CD4-positive, alpha-beta T cell treated with Interleukin-1 beta for 1 hour (primary cell): ENCODE measurements around the gene SMYD3.
"Not testable (repeated sequence)": the region's sequence is repeated elsewhere in the genome, so short reads cannot be mapped to it uniquely, and the experiment has no call there.

Experiments
- DNase-seq, 2 donors: peaks; one replicate each; pipeline ENCODE4 v3.0.0-alpha.2; 2020 to 2022

Gene SMYD3

DNA sequence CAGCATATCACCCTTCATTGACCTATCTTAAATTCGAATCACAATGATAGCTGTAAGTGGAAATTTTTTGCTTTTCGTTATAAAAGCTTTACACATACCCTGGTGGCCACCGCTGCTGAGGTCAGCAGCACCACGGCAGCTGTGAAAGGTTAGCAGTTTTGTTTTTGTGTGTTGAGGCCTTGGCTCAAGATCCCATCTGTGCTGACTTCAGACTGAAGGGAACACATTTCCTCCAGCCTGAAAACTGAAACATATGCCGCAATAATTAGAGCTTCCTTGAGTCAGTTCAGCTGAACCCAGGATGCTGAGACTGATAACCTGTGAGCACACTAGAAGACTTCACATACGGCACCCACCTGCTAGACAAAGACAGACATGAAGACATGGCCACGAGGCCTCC lies 103.0 kb downstream of the SMYD3 start:
- DNase-seq, result no peak

- no peak for DNase-seq
These were observed 108.8 kb downstream of the SMYD3 start for GRCh38 chr1:246398126-246398813.

DNA sequence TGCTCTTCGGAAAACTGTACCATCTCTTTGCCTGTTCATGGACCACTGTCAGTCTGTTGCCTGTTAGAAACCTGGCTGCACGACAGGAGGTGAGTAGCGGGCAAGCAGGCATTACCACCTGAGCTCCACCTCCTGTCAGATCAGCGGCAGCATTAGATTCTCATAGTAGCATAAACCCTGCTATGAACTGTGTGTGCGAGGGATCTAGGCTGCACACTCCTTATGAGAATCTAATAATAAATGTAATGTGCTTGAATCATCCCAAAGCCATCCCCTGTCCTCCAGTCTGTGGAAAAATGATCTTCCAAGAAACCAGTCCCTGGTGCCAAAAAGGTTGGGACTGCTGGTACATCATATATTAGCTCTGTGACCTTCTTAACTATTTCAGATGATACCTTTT lies 110.0 kb downstream of the SMYD3 start:
- DNase-seq, result no peak

DNA sequence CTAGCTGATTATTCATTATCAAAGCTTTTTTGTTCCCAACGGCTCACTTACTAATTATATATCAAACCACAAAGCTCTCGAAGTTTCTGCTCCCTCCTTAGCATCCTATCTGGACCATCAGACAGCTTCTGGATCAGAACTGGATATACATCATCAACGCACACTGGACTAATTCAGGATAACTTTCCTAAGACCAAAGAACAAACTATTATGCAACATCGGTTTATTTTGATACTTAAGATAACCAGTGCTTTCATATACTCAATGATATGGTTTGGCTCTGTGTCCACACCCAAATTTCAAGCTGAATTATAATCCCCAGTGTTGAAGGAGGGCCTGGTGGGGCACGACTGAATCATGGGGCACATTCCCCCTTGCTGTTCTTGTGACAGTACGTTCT lies 110.8 kb downstream of the SMYD3 start:
- no peak for DNase-seq

GRCh38 chr1:246394121-246394520 lies 113.0 kb downstream of the SMYD3 start:
- no peak for DNase-seq

- no peak for DNase-seq
These were observed 116.2 kb downstream of the SMYD3 start for GRCh38 chr1:246390855-246391254.

DNA sequence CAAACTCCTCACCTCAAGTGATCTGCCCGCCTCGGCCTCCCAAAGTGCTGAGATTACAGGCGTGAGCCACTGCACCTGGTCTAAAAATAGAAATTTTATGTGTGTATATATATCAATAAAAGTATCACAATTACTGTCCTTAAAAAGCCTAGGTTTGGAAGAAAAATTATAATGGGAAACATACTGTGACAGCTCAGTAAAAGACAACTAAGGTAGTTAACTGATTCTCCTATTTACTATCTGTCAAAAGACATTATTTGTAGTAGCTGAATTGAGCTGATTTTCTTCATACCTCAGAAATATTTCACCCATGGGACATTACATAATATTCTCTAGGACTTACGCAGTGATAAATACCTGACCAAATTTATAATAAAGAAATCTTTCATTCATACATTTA lies 122.5 kb downstream of the SMYD3 start:
- DNase-seq, result no peak

DNA sequence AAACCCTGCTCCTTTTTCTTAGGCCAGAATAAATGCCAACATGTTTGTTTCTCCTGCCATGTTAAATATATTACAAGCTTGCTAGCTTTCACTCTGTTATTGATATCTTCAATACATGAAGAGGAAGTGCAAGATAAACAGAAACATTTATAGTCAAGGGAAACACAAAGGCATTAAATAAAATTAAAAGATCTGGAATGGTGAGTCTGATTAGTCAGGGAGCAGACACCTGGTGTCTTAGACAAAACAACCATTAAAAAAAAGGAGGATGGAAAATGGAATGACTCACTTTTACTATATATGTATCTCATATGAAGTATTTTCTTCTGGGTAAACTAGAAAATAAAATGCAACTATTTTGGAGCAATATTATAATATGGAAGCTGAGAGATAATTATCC lies 123.3 kb downstream of the SMYD3 start:
- no peak for DNase-seq

DNA sequence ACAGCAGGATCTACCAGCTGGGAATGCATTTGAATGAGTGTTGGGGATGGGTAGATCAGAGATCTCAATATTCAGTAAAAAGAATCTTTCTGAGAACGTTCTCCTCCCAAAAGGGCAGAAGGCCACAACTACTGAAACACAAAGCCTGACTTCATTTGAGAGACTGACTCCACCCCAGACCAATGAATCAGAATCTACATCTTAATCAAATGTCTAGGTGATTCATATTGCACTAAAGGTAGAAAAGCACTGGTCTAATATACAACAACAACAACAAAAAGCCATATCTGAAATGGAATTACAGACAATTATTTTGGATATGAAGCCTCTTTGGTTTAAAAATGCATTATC lies 123.9 kb downstream of the SMYD3 start:
- no peak for DNase-seq

DNA sequence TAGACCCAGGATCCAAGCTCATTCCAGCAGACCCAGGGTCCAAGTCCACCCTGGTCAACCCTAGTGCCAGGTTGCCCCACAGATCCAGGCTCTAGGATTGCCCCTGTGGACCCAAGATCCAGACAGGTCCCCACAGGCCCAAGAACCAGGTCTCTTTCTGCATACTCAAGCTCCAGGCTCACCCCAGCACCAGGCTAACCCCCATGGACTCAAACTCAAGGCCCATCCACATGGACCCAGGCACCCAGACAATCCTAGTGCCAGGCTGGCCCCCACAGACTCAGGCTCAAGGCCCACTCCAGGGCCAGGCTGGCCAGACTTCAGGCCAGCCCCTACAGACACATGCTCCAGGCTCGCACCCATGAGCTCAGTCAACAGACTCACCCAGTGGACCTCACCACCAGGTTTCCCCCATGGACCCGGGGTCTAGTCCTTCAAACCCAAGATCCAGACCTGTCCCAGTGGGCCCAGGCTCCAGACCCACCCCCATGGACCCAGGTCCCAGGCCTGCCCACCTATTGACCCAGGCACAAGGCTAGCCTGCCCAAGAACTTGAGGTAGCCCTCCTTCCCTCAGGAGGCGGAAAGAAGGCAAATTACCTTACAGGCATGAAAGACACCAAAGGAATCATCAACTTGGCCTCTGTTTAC lies 124.4 kb downstream of the SMYD3 start:
- no peak for DNase-seq

DNA sequence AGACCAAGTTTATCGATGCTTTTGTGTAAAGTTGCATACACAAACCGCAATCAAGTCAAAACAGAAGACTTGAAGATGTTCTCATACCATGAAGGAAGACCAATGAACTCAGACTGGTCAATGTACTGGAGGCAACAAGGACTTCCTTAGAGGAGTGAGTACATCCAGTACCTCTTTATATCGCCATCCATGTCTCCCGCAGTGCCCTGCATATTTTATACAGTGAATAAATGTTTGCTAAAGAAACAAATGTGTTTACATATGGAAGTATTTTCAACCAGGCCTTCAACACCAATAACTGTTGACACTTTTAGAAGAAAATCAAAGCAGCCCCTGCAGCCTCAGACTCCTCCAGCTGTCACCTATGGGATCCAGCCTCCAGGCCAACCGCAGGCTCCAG lies 125.6 kb downstream of the SMYD3 start:
- no peak for DNase-seq

DNA sequence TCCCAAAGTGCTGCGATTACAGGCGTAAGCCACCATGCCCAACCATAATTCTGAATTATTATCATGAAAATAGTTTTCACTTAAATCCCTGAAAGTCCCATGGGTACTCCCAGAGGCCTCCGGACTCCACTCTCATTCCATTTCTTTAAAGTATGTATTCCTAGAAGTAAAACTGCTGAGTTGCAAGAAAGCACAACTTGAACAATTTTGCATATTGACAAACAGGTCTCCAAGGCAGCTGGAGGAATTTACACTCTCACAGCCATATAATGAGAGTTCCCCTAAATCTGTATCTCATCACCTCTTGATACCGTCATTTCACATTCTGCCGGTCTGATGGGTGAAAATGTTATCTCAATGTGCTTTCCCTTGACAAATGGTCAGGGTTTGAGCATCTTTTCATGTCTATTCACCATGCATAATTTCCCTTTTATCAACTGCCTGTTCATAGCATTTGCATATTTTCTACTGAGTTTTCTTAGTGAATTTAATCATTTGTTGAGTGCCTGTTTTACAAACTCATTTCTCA lies 129.4 kb downstream of the SMYD3 start:
- DNase-seq, result no peak

GRCh38 chr1:246373828-246374569 lies 133.1 kb downstream of the SMYD3 start:
- no peak for DNase-seq

- no peak for DNase-seq
These were observed 134.5 kb downstream of the SMYD3 start for GRCh38 chr1:246372559-246372958.

DNA sequence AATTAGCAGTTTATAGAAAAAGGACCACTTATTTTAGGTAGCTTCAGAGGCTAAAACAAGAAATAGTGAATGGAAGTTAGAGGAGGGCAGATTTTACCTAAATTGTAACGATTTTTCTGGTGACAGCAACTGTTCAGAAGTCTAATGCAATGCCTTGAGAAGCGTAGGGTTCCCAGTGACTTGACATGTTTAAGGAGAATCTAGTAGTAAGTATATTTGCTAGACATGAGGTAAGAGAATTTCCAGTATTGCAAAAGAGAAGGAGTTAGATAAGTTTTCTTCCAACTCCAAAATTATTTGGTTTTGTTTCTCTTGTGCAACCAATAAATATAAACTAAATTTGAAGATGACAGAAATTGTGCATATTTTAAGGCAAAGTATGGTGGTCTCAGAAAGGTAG lies 140.0 kb downstream of the SMYD3 start:
- DNase-seq, result no peak

DNA sequence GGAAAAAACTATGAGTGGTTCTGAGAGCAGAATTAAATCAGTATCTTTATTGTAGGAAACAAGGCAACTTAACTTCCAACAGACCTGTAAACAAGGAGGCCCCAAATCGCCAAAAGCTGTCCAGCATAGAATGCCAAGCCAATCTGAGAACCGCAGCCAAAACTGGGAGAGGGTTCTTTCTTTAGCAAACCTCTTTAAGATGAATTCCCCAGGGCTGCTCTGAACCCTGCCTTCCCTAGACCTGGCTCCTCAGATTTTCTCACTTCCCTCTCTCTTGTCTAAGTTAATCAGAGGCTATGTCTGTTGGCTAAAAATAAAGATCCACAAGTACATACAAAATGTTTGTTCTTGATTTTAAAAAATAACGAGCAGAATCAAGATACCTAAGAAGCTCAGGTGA lies 141.4 kb downstream of the SMYD3 start:
- DNase-seq, result no peak

DNA sequence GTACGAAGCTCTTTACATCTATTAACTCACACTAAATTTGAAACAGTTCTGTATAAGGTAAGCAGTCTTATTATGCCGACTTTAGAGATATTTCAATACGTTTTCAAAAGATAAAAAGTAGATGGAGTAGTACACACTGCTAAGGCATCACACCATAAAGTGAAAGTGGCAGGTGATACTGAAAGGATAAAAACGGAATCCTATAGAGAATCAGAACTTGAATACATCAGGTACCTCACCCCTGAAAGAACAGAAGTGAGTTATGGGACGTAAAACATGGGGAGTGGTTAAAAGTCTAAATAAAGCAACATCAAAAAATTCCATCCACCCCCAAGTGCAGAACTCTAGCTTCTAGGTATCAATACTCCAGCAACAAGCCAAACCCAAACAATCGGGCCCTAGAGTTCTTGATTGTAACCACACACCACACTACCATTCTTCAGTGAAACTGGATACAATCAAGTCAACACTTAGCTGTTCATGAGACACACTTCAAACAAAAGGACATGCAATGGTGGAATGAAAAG lies 142.6 kb downstream of the SMYD3 start:
- DNase-seq, result no peak

DNA sequence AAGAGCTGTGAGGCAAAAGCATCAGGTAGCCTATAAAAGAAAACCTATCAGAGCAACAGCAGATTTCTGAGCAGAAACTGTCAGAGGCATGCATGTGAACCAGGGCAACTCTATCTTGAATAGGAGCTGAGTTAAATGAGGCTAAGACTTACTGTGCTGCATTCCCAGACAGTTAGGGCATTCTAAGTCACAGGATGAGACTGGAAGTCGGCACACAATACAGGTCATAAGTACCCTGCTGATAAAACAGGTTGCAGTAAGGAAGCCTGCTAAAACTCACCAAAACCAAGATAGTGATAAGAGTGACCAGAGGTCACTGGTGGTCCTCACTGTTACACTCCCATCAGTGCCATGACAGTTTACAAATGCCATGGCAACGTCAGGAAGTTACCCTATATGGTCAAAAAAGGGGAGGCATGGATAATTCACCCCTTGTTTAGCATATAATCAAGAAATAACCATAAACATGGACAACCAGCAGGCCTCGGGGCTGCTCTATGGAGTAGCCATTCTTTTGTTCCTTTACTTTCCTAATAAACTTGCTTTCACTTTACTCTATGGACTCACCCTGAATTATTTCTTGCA lies 150.0 kb downstream of the SMYD3 start:
- not testable (repeated sequence) for DNase-seq

DNA sequence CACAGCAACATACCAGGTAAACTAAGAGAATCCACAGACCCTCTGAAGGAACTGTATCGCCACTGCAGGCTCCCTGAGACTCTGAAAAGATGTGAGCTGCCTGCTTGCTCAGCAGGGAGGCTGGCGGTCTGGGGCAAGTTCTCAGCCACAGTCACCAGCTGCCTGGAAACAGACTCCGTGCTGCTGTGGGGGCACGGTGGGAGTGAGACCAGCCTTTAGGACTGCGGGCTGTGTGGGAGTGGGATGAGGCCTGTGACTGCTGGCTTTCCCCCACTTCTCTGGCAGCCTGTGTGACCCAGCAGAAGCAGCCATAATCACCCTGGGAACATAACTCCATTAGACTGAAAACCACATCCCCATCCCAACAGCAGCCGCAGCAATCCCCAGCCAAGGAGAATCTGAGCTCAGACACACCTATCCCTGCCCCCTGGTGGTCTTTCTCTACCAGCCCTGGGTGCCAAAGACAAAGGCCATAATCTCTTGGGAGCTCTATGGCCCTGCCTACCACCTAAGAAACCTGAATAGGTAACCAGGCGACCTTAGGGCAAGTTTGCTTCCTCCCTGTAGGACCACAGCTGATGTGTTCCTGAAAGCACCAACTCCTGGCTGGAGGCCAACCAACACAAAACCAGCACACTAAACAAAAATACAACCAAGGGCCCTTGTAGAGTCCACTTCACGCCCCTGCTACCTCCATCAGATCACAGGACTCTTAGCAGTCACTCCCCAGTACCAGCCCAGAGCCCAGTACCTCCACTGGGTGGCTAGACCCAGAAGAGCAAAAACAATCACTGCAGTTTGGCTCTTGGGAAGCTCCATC lies 151.5 kb downstream of the SMYD3 start:
- no peak for DNase-seq

- no peak for DNase-seq
These were observed 155.4 kb downstream of the SMYD3 start for GRCh38 chr1:246351721-246352120.

- DNase-seq, result no peak
These were observed 156.3 kb downstream of the SMYD3 start for GRCh38 chr1:246350745-246351144.

GRCh38 chr1:246343937-246344336 lies 163.1 kb downstream of the SMYD3 start:
- DNase-seq, result no peak

GRCh38 chr1:246343251-246343650 lies 163.8 kb downstream of the SMYD3 start:
- no peak for DNase-seq
